OCI-LY1 (cell line): ENCODE data around the gene CCDC83.

ENCODE experiments used
- EZH2 ChIP-seq: fragments of 200-600 bp; sonication (generic), shearing (Covaris generic); IDR thresholded peaks from 2 replicates; pipeline ENCODE4 v1.8.0; 2017; ENCODE audit warnings: borderline replicate concordance, mixed run types, mild to moderate bottlenecking, antibody characterized with exemption, low read length, moderate library complexity, mixed read lengths
- TF ChIP-seq, protein P1 (sequence below): fragments of 200-600 bp; sonication (generic), shearing (Covaris generic); IDR thresholded peaks from 2 replicates; pipeline ENCODE4 v1.5.1; 2017; ENCODE audit warnings: mild to moderate bottlenecking, antibody characterized with exemption, low read length, moderate library complexity, mixed read lengths

- TF ChIP-seq, protein P1, sequence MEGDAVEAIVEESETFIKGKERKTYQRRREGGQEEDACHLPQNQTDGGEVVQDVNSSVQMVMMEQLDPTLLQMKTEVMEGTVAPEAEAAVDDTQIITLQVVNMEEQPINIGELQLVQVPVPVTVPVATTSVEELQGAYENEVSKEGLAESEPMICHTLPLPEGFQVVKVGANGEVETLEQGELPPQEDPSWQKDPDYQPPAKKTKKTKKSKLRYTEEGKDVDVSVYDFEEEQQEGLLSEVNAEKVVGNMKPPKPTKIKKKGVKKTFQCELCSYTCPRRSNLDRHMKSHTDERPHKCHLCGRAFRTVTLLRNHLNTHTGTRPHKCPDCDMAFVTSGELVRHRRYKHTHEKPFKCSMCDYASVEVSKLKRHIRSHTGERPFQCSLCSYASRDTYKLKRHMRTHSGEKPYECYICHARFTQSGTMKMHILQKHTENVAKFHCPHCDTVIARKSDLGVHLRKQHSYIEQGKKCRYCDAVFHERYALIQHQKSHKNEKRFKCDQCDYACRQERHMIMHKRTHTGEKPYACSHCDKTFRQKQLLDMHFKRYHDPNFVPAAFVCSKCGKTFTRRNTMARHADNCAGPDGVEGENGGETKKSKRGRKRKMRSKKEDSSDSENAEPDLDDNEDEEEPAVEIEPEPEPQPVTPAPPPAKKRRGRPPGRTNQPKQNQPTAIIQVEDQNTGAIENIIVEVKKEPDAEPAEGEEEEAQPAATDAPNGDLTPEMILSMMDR = no peak
- no peak for TF ChIP-seq EZH2
Observed at GRCh38 chr11:85889676-85890579, 34.7 kb downstream of the CCDC83 start.
